Measurements from ENCODE around the gene CDK19. TPM values are rescaled to one million over a fixed set of nuclear protein-coding genes. Genes with fewer than 3 reads are reported as not detected.

CDK19 gene
- total and polyA plus RNA-seq, 12 donors: 3.5 to 59.1 (median 7.9) TPM

- intact Hi-C loops (cut with DNase I): loop anchor here in 1 of 2 donors (5.0 kb wide), 1 partner anchor 66 kb away; no protein-coding TSS in a partner anchor
- Histone ChIP-seq H3K27ac (peak overlapping the region in 2 of 5 donors; percentile 92 to 95), H3K27me3 (no peaks in the 10 kb centered on the region), H3K9me3 (replicated peaks in 1 of 3) (no peaks in the 10 kb centered on the region), H3K4me1 (replicated peaks in 1 of 2) (peaks cover 9 to 34% of the 10 kb centered on the region in 2 donors), H3K36me3 (replicated peaks in 1 of 2) (no peaks in the 10 kb centered on the region), H3K4me3 (no peak overlapping the region)
- peak in 2 of 7 donors; percentile 19 to 28 for DNase-seq
- WGBS, 4 donors: 43 to 61% (median 53%) methylated on average over 4 of the region's 4 CpGs
- TF ChIP-seq CTCF (IDR thresholded peaks at IDR 0.05) (no peak), POLR2A (IDR thresholded peaks at IDR 0.05) (no peak)
These were observed 1.4 kb upstream of the CDK19 start for GRCh38 chr6:110816677-110817076.

- Histone ChIP-seq H3K36me3 (replicated peaks in 1 of 2) (no peaks in the 10 kb centered on the region), H3K9me3 (replicated peaks in 1 of 3) (no peaks in the 10 kb centered on the region), H3K27ac (peak overlapping the region; percentile 80 to 95 (median 92)), H3K4me1 (replicated peaks in 1 of 2) (peaks cover 8 to 30% of the 10 kb centered on the region in 2 donors), H3K27me3 (no peaks in the 10 kb centered on the region), H3K4me3 (peak overlapping the region; percentile 8 to 81 (median 72))
- TF ChIP-seq CTCF (IDR thresholded peaks at IDR 0.05) (no peak), POLR2A (IDR thresholded peaks at IDR 0.05) (peak in 1 of 2 donors; percentile 17)
- 0% methylated on average over 25 to 49 of the region's 49 CpGs for WGBS, 4 donors
- no peak for DNase-seq
- intact Hi-C loops (cut with DNase I): loop anchor here in 1 of 2 donors (5.0 kb wide), 1 partner anchor 67 kb away; no protein-coding TSS in a partner anchor
These were observed 256 bp downstream of the CDK19 start for GRCh38 chr6:110815015-110815410.

- WGBS, 4 donors: 1 to 2% (median 1%) methylated on average over 10 to 86 of the region's 86 CpGs
- Histone ChIP-seq H3K36me3 (replicated peaks in 1 of 2) (no peaks in the 10 kb centered on the region), H3K27ac (peak overlapping the region; percentile 80 to 95 (median 92))
These were observed 911 bp downstream of the CDK19 start for GRCh38 chr6:110814102-110815014.

More at GRCh38 chr6:110814102-110815014, 911 bp downstream of the CDK19 start:
- Histone ChIP-seq H3K27me3 (no peaks in the 10 kb centered on the region), H3K4me1 (replicated peaks in 1 of 2) (peaks cover 8 to 30% of the 10 kb centered on the region in 2 donors), H3K4me3 (peak overlapping the region; percentile 8 to 81 (median 72)), H3K9me3 (replicated peaks in 1 of 3) (no peaks in the 10 kb centered on the region)
- TF ChIP-seq POLR2A (IDR thresholded peaks at IDR 0.05) (no peak), CTCF (IDR thresholded peaks at IDR 0.05) (no peak)
- peak; percentile 31 to 68 (median 54) for DNase-seq
- intact Hi-C loops (cut with DNase I): loop anchor here in 1 of 2 donors (5.0 kb wide), 1 partner anchor 68 kb away; no protein-coding TSS in a partner anchor

All from adrenal gland (tissue), 12 donors.